Left hindlimb (tissue), 1 donor: ENCODE data around the gene DNALI1.
"Not testable (repeated sequence)": the region's sequence is repeated elsewhere in the genome, so short reads cannot be mapped to it uniquely, and the experiment has no call there.

ENCODE experiments used
- DNase-seq: peaks from one replicate; pipeline ENCODE4 v3.0.0-alpha.2; 2018

The DNALI1 gene

DNA sequence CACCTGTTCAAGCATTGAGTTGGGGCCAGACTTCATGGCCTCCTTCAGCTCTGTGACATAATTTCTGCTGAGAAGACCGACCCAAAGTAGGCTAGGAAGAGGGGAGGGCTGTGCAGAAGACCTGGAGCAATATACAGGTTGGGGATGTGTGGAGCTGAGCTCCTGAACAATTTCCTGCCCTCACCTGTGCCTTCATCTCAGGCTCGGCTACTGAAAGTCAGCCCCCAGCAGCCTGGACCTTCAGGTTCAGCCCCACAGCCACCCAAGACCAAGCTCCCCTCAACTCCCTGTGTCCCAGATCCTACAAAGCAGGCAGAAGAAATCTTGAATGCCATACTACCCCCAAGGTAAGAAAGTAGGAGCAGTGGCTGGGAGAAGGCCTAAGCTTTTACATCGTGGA is 662 bp downstream of the DNALI1 start:
- DNase-seq, result no peak

DNA sequence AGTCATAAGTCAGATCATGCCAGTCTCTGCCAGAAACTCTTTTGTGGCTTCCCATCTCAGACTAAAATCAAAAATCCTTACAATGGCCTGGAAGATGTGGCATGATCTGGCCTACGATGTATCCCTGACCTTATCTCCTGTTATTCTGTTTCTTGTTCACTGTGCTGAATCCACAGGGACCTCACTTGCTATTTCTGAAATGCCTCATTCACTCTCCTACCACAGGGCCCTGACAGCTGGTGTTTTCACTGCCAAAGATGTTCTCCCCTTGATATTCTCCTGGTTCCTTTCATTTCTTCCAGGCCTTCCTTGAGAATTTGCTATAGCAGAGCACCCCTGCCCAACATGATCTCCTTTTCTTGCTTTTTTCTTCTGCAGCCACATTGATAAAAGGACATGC is 1.7 kb downstream of the DNALI1 start:
- no peak for DNase-seq

DNA sequence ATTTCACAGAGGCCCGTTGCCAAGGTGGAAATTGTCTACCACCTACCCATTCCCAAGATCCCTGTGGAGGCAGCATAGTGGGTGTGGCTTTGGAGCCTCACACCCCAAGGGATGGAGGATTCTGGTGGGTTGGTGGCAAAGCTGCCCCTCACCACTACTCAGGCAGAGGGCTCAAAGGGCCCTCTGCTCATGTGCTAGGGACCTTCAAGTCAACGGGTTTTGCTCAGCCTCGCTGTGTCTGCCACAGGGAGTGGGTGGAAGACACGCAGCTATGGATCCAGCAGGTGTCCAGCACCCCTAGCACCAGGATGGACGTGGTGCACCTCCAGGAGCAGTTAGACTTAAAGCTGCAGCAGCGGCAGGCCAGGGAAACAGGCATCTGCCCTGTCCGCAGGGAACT is 2.3 kb downstream of the DNALI1 start:
- DNase-seq, result no peak

- not testable (repeated sequence) for DNase-seq
Observed at GRCh38 chr1:37559957-37560379, 3.2 kb downstream of the DNALI1 start.

- no peak for DNase-seq
Observed at GRCh38 chr1:37560401-37561132, 3.8 kb downstream of the DNALI1 start.

DNA sequence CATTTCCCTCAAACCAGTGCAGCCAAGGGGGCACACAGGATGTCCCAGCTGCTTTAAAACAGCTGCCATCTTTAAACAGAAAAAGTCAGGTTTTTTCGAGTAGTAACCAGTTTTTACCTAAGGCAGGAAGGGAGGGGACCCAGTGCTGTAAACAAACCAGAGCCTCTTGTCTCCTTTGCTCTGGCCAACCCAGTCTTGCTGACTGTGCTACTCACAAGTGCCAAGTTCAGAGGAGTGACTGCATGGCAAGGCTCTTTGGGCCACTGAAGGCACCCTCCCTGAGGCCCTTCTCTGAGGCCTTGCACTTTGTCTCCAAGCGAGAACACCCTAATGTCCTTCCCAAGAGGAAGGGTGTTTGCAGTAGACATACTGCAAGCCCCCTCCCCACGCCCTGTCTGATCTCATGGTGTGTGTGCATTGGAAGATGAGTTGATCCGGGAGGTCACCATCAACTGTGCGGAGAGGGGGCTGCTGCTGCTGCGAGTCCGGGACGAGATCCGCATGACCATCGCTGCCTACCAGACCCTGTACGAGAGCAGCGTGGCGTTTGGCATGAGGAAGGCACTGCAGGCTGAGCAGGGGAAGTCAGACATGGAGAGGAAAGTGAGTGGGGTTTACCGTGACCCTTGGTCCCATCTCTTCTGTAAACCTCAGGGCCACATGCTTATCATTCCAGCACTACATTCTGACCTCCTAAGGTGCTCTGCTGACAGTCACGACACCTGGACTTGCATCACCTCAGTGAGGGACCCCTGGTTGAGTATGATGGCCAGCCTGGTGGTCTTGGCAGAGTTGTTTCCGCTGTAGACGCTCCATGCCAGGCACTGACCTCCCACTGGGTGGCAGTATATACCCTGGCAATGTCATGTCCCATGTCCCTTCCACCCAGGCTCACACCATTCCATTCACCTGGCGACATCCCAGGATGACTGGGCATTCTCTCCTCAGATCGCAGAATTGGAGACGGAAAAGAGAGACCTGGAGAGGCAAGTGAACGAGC is 4.7 kb downstream of the DNALI1 start:
- no peak for DNase-seq

- DNase-seq, result no peak
Observed at GRCh38 chr1:37562984-37563383, 6.2 kb downstream of the DNALI1 start.

DNA sequence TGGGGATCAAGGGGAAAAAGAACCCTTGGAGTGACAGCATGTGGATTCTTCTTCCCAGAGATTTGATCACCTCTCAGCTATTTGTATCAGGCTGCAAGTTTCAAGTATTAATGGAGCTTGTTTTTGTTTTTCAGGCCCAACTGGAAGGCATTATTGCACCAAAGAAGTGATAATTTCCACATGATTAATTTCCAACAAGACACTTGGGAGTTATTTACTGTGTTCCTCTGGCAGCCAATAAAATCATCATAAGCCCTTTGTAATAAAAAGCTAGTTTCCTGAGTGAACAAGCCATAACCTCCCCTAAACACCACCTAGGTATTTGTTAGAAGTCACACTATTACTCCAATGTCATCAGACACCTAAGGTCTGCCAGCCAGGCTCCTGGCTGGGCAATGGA is 8.2 kb downstream of the DNALI1 start:
- DNase-seq, result no peak

GRCh38 chr1:37567023-37567422 is 10.3 kb downstream of the DNALI1 start:
- DNase-seq, result no peak

DNA sequence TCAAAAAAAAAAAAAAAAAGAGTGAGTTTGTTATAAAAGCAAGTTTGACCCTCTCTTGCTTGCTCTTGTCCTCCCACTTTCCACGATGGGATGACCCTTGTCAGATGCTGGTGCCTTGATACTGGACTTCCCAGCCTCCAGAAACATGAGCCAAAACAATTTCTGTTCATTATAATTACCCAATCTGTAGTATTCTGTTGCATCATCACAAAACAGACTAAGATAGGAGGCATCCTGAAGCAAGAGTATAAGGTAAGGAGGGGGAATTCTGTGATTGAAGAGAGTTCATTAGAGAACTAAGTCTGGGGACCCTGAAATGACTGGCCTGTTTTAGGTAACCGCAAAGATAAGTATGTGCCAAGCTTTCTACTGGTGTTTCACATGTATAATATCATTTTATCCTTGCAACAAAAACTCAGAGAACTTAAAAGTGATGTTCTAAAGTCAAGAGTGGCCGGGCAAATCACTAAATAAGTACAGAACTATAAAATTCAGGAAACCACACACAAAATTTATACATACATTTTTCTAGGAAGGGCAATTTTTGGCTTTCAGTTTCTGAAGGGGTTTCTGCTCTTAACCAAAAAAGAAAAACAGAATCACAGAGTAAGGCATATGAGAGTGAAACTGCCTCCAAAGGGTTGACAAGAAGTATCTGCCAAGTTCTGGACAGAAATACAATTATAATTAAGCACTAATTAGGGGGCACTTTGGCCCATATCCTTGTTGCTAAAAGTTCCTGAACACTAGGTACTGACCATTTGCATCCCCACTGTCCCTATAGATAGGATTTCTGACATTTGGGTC is 14.0 kb downstream of the DNALI1 start:
- no peak for DNase-seq

GRCh38 chr1:37574834-37575480 is 18.2 kb downstream of the DNALI1 start:
- no peak for DNase-seq

DNA sequence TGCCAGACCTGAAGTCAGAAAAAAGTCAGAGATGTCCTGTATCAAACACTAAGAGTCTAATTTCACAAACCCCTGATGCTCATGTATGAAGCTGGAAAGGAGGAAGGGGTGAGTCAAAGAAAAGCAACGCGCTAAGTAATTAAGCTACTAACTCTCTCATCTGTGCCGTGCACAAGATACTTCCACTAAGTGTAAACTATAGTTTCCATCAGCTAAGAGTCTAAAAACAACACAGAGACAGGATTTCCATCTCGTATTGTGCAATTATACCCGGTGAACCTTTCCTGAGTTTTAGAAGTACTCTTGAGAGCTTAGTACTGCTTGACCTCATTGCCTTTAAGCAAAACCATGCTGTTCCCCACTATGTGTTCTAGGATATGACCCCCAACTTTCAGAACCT is 19.0 kb downstream of the DNALI1 start:
- DNase-seq, result no peak

DNA sequence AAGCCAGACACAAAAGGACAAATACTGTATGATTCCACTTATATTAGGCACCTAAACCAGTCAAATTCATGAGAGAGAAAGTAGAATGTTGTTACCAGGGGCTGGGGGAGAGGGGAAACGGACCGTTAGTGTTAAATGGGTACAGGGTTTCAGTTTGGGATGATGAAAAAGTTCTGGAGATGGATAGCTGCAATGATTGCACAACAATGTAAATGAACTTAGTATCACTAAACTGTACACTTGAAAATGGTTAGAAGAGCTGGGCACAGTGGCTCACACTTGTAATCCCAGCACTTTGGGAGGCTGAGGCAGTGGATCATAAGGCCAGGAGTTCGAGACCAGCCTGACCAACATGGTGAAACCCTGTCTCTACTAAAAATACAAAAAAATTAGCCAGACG is 27.8 kb downstream of the DNALI1 start:
- DNase-seq, result not testable (repeated sequence)

DNA sequence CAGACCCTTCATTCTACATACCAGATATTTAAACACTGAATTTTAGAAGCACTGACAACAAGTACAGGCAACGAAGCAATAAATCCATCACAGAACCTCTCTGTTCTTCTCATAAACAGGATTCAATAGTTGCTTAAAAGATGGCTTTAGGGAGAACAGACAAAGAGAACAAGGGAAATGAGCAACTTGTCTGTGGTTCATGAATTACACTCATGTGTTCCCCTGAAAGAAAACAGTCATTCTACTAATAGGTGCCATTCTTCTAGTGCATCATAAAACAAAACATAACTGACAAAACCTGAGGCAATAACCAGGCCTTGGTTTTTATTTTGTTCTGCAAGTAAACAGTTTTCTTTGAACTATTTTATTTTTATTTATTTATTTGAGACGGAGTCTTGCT is 32.2 kb downstream of the DNALI1 start:
- no peak for DNase-seq

GRCh38 chr1:37593726-37594125 is 37.0 kb downstream of the DNALI1 start:
- no peak for DNase-seq

DNA sequence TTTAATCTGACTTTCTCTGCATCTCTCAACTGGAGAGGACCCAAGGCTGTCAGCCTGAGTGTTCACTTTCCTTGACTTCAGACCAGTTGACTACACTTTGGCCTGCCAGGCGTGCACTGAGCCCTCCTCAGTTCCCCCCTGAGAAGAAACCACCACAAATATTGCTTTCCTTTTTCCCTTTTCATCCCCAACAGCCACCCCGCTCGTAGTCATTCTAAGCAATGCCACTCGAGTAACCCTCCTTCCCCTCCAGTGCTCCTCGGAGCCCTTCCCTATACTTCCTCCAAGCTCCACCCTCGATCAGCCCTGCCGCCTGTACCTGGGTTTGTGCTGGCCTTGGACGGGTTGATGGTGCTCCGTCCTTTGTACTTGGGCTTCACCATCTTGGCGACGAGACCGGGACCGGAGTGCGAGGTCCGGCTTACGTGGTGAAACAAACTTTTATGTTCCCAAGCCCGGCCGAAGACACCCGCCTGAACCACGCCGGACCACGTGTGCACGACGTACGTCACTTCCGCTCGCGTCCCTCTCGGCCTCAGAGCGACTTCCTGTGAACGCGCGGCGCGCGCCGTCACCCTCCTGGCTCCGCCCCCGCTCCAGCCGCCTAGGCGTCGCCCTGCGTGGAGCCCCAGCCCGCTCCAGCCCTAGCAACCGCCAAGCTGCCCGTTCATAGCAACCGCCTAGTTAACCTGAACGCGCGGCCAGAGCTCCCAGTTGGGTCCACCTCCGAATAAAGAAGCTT is 38.9 kb downstream of the DNALI1 start, which contains the start of gene GNL2:
GNL2 (minus strand) TSS at position 498 of the 742 bp plus-strand sequence; CDS start at position 383, 115 bp downstream.
- peak; percentile 98 for DNase-seq

GRCh38 chr1:37596182-37596667 is 39.5 kb downstream of the DNALI1 start:
- DNase-seq, result no peak

DNA sequence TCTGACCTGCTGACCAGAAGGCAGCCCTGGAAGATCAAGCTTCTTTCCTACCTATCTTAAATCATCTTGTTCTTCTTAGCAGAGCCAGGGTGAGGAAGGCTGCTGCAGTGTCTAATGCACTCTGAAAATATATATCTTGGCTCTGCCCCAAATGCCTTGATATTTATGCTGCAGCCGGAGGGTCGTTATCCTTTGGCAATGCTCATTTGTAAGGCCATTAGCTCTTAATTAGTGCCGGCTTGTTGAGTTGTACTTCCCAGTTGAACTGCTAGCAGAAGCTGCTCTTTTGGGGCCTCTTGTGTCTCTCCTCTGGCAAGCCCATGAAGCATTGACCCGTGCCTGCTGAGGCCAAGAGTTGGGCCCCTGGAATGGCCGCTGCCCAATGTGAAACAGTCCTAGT is 43.2 kb downstream of the DNALI1 start:
- no peak for DNase-seq

DNA sequence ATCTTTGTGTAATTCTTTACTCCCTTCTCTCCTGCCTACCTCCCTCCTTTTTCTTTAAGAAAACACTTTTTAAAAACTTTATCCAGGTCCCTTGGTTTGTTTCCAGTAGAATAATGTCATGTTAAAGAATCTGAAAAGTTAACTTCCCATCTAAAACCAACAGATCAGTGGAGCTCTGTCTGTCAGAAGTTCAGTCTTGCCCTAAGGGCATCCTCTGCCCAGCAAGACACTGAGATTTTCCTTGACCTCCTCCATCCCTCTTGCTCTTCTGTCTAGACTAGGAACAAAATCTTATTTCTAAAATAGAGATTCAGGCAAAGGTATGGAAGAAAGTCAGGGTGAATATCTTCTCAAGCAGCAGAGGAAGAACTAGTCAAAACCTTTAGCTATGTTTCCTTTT is 44.7 kb downstream of the DNALI1 start:
- DNase-seq, result no peak

DNA sequence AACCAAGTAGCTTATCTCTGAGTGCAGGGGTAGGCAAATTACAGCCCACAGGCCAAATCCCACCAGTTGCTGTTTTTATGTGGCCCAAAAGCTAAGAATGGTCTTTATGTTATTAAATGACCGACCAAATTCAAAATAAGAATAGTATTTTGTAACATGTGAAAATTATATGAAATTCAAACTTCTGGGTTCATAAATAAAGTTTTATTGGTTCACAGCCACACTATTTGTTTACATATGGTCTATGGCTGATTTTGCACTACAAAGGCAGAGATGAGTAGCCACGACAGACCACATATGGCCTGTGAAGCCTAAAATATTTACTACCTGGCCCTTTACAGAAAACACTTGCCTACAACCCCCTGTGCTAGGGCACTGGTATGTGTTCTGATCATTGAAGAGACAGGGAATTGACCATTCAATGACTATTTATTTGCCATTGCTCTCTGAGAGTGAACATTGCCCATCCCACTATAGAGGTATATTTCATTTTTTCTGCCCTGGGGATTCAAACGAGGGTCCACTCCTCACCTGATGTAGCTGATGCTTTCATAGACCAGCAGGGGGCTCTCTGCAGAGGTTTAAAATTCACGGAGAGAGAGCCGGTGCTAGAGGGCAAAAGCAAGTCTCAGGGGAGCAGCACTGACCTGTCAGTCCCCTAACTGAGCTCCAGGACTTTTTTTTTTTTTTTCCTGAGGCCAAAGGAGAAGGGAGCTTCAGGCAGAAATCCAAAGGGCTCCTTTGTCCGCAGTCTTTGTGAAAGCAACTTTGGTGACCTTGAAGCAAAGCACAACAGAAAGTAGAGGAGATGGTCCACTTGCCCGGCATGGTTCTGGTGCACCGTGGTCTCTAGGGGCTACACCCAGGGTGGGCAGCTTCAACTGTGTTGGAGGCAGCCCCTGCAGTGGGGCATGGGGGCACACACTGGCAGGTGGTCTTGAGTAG is 46.3 kb downstream of the DNALI1 start:
- no peak for DNase-seq
